Body of pancreas (tissue), 4 donors: Measurements from ENCODE around the gene EMSY. TPM values are rescaled to one million over a fixed set of nuclear protein-coding genes. Genes with fewer than 3 reads are reported as not detected.

Source experiments
- ATAC-seq: fragments of 150-250 bp; one replicate; pipeline ENCODE4 v1.9.1; 2016
- DNase-seq, 4 donors: peaks; one replicate each; pipeline ENCODE4 v3.0.0-alpha.2; 2019
- H3K27ac ChIP-seq, 4 donors: fragments of 200-600 bp; sonication (generic); 1 replicate in 3 of 4; 2 replicates in 1 of 4; pipeline versions ENCODE4 v1.5.1 to v1.6.1; 2016 to 2019; ENCODE audit warnings: mild to moderate bottlenecking in 1 of 4, mixed read lengths in 1 of 4, moderate library complexity in 1 of 4
- H3K27me3 ChIP-seq, 2 donors: fragments of 200-600 bp; sonication (generic); one replicate each; pipeline ENCODE4 v1.6.0; 2016; ENCODE audit warnings: mild to moderate bottlenecking in 1 of 2
- H3K36me3 ChIP-seq, 2 donors: fragments of 200-600 bp; sonication (generic); replicated peaks in 1 of 2; 2 replicates each; pipeline ENCODE4 v1.5.1; 2016; ENCODE audit warnings: low read depth in 2 of 2; ENCODE audit not compliant: insufficient read depth in 1 of 2
- H3K4me1 ChIP-seq: fragments of 200-600 bp; sonication (generic); one replicate; pipeline ENCODE4 v1.6.0; 2016
- H3K4me3 ChIP-seq, 2 donors: fragments of 200-600 bp; sonication (generic); 1 replicate in 1 of 2; 2 replicates in 1 of 2; pipeline ENCODE4 v1.5.1; 2016 to 2019
- H3K9me3 ChIP-seq, 3 donors: fragments of 200-600 bp; sonication (generic); 1 replicate in 2 of 3; 2 replicates in 1 of 3; pipeline ENCODE4 v1.5.1; 2016
- CTCF ChIP-seq, 7 experiments: fragments of 450-650 bp in 4 of 7; fragments of 200-600 bp in 3 of 7; sonication (generic) in 3 of 7; IDR thresholded peaks; one replicate each; pipeline ENCODE4 v1.5.1; 2016 to 2019; ENCODE audit warnings: antibody characterized with exemption in 7 of 7
- POLR2A ChIP-seq, 3 donors: fragments of 450-650 bp; IDR thresholded peaks; one replicate each; pipeline ENCODE4 v1.6.1; 2016; ENCODE audit warnings: antibody characterized with exemption in 3 of 3, mild to moderate bottlenecking in 2 of 3
- WGBS, 2 donors: methylation state at CpG; one replicate each; pipeline ENCODE4 v1.1.5; 2017; 5-methylcytosine and 5-hydroxymethylcytosine counted together
- intact Hi-C: fragments of 100-400 bp; cut with DNase I; formaldehyde crosslinking; loops from one replicate; pipeline ENCODE4 v1.15.1; 2023
- total RNA-seq, 2 donors: library from RNA; depleted of rRNA; stranded (reverse); fragments of >200 nt; gene quantifications; one replicate each; pipeline ENCODE4 v1.1.0, GENCODE V29; 2016

EMSY gene
- total RNA-seq, 2 donors from 2014 or later: 13.5 to 30.3 TPM

DNA sequence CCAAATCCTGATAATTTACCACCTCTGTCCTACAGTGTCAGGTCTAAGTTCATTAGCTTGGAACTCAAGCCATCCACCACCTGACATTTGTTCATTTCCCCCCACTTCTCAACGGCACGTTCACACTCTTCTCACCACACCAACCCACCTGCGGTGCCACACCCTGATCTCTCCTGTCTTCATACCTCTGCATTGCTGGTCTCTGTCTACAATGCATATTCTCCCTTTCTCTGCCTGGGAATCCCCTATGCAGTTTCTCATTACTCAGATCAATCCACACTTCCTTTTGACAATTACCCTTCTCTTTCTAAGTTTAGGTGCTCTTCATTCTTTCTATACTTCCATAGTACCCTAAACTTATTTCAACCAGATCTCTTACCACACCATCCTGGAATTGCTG is 20.4 kb upstream of the EMSY start:
- no peak overlapping the region for H3K27ac ChIP-seq
- no peaks in the 10 kb centered on the region for H3K9me3 ChIP-seq
- H3K36me3 ChIP-seq: no peaks in the 10 kb centered on the region
- intact Hi-C loops: no loop called here
- no peak for DNase-seq
- H3K4me3 ChIP-seq: no peak overlapping the region
- H3K27me3 ChIP-seq: no peaks in the 10 kb centered on the region
- no peaks in the 10 kb centered on the region for H3K4me1 ChIP-seq
- WGBS, 2 donors: 54 to 65% methylated on average over 3 of the region's 3 CpGs
- ATAC-seq: no peak
- TF ChIP-seq POLR2A (IDR thresholded peaks at IDR 0.05) (no peak), CTCF (IDR thresholded peaks at IDR 0.05) (no peak)

DNA sequence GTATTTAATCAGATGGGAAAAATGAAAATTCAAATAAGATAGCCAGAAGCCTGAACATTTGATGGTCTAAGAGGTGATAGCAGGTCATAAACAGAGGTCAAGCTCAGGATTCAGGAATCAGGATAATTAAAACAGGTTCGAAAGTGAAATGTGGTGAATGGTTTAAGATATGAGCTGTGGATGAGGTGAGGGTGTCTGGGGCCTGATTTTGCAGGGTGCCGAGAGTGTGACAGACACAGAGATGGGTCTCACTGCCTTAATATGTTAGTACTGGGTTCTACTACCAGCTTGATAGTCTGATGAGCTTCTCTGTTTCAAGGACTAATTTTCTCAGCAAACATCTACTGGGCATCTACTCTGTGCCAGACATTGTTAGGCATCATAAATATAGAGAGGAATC is 19.9 kb upstream of the EMSY start:
- TF ChIP-seq POLR2A (IDR thresholded peaks at IDR 0.05) (no peak), CTCF (IDR thresholded peaks at IDR 0.05) (no peak)
- intact Hi-C loops: no loop called here
- Histone ChIP-seq H3K27ac (no peak overlapping the region), H3K36me3 (no peaks in the 10 kb centered on the region), H3K9me3 (no peaks in the 10 kb centered on the region), H3K4me3 (no peak overlapping the region), H3K4me1 (no peaks in the 10 kb centered on the region), H3K27me3 (no peaks in the 10 kb centered on the region)
- 85 to 98% methylated on average over 2 of the region's 2 CpGs for WGBS, 2 donors
- ATAC-seq (no peak), DNase-seq (no peak)

DNA sequence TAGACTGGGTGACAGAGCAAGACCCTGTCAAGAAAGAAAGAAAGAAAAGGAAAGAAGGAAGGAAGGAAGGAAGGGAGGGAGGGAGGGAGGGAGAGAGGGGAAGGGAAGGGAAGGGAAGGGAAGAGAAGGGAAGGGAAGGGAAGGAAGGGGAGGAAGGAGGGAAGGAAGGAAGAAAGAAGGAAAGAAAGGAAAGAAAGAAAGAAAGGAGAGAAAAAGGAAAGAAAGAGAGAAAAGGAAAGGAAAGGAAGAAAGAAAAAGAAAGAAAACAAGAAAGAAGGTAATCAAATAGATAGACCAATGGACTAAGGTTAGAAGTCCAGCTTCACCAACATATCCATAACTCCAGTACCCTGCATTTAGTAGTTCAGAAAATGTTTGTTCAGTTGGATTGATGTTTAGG is 18.2 kb upstream of the EMSY start:
- Histone ChIP-seq H3K9me3 (no peaks in the 10 kb centered on the region), H3K36me3 (no peaks in the 10 kb centered on the region), H3K4me1 (no peaks in the 10 kb centered on the region), H3K27ac (no peak overlapping the region), H3K27me3 (no peaks in the 10 kb centered on the region), H3K4me3 (no peak overlapping the region)
- ATAC-seq (no peak), DNase-seq (no peak)
- intact Hi-C loops: no loop called here
- no peak for TF ChIP-seq POLR2A (IDR thresholded peaks at IDR 0.05)
- TF ChIP-seq CTCF (IDR thresholded peaks at IDR 0.05): no peak

- H3K36me3 ChIP-seq: no peaks in the 10 kb centered on the region
- no peak overlapping the region for H3K4me3 ChIP-seq
- no peaks in the 10 kb centered on the region for H3K4me1 ChIP-seq
- intact Hi-C loops: no loop called here
- WGBS, 2 donors: 84 to 100% methylated on average over 1 of the region's 1 CpG
- ATAC-seq: no peak
- H3K27ac ChIP-seq: no peak overlapping the region
- no peaks in the 10 kb centered on the region for H3K27me3 ChIP-seq
- DNase-seq: no peak
- H3K9me3 ChIP-seq: no peaks in the 10 kb centered on the region
- TF ChIP-seq CTCF (IDR thresholded peaks at IDR 0.05) (no peak), POLR2A (IDR thresholded peaks at IDR 0.05) (no peak)
Measured at GRCh38 chr11:76436020-76436419, 8.8 kb upstream of the EMSY start.

DNA sequence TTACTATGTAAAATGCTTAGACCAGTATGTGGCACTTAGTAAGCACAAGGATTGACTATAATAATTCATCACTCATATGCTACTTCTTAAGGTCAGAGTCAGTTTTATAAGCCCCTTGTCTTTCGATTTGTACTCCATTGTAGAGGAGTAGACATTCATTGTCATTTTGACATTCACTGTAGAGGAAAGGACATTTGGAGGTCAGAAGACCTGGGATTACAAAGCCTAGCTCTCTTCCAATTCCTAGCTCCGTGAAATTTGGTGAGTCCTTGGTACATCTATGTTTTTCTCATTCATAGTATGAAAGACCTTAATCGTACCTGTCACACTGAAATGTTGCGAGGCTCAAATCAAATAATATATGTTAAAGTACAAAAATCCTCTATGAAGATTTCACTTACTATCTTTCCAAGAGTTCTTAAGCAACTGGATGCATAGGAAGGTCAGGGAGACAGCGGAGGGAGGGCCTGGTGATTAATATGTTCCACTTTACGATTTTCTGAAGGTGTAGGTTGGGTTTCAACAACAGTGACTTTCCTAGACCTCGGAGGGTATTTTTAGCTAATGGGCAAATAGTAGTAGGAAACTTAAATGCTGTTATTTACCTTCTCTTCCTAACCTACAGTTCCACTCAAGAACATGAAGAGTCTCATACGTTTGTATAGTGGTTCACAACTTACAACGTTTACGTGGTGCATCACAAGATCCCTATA is 1.4 kb upstream of the EMSY start:
- peak overlapping the region; percentile 23 to 88 for H3K4me3 ChIP-seq
- no peaks in the 10 kb centered on the region for H3K9me3 ChIP-seq
- ATAC-seq: no peak
- H3K27me3 ChIP-seq: no peaks in the 10 kb centered on the region
- H3K4me1 ChIP-seq: peaks cover 13% of the 10 kb centered on the region
- intact Hi-C loops: no loop called here
- 26 to 29% methylated on average over 10 of the region's 10 CpGs for WGBS, 2 donors
- no peak overlapping the region for H3K27ac ChIP-seq
- DNase-seq: no peak
- peaks cover 0 to under 1% of the 10 kb centered on the region in 2 donors for H3K36me3 ChIP-seq
- no peak for TF ChIP-seq CTCF (IDR thresholded peaks at IDR 0.05)
- TF ChIP-seq POLR2A (IDR thresholded peaks at IDR 0.05): no peak
